Keratinocyte (primary cell): Measurements from ENCODE around the gene FHOD3.

ENCODE experiments used
- EZH2 ChIP-seq: IDR thresholded peaks from one replicate; pipeline ENCODE4 v1.6.1; 2012; ENCODE audit warnings: inconsistent platforms, mild to moderate bottlenecking, low read length, moderate library complexity
- TF ChIP-seq, protein P1 (sequence below), 3 experiments: IDR thresholded peaks in 1 of 3; conservative IDR thresholded peaks in 1 of 3; optimal IDR thresholded peaks in 1 of 3; 2 replicates in 2 of 3; 3 replicates in 1 of 3; pipeline versions ENCODE3 to v1.5.1; 2011; ENCODE audit warnings: low read length in 3 of 3, mild to moderate bottlenecking in 3 of 3, moderate library complexity in 2 of 3, control low read depth in 1 of 3, inconsistent platforms in 1 of 3; ENCODE audit not compliant: insufficient read depth in 2 of 3; ENCODE audit errors: extremely low read depth in 1 of 3

DNA sequence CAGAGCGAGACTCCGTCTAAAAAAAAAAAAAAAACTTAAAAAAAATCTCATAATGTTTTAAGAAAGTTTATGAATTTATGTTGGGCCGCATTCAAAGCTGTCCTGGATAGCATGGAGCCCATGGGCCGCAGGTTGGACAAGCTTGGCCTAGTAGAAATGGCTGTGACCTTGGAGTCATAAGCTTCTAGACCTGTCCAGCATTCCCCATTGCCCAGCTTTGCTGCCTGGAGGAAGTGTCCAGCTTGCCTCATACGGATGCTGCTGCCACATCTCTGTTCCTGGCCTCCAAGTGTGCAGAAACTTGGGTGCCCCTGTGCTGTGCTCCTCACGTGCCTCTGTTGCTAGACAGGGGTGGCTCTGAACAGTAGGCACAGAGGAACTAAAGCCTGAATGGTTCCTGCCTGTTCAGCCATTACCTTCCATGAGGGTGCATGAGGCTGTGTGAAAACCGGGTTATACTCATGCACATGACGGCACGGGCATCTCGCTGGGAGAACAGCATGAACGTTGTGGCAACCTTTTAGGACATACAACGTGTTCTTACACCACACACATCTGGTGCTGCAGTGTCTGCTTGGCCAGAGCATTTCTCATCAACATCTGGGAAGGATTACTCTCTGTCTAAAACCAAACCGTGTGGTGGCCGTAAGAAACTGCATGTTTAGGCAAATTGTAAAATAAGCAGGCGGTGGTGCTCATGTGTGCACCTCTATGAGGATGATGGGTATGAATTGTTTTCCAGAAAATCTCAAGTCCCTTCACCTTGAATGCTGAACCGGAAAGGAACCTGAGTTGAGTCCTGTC, 38.2 kb downstream of the FHOD3 start:
- TF ChIP-seq, protein P1, sequence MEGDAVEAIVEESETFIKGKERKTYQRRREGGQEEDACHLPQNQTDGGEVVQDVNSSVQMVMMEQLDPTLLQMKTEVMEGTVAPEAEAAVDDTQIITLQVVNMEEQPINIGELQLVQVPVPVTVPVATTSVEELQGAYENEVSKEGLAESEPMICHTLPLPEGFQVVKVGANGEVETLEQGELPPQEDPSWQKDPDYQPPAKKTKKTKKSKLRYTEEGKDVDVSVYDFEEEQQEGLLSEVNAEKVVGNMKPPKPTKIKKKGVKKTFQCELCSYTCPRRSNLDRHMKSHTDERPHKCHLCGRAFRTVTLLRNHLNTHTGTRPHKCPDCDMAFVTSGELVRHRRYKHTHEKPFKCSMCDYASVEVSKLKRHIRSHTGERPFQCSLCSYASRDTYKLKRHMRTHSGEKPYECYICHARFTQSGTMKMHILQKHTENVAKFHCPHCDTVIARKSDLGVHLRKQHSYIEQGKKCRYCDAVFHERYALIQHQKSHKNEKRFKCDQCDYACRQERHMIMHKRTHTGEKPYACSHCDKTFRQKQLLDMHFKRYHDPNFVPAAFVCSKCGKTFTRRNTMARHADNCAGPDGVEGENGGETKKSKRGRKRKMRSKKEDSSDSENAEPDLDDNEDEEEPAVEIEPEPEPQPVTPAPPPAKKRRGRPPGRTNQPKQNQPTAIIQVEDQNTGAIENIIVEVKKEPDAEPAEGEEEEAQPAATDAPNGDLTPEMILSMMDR (optimal IDR thresholded peaks at IDR 0.05 in 1 of 3, IDR thresholded peaks at IDR 0.05 in 1 of 3, conservative IDR thresholded peaks at IDR 0.05 in 1 of 3; ENCODE audit: extremely low read depth in 1 of 3, insufficient read depth in 2 of 3, low read length in 3 of 3): no peak
- TF ChIP-seq EZH2: no peak
